Neural cell (in vitro differentiated cells): Measurements from ENCODE around the gene CCDC106. TPM values are rescaled to one million over a fixed set of nuclear protein-coding genes. Genes with fewer than 3 reads are reported as not detected.

Experiments used
- H2AFZ ChIP-seq: fragments of 200-600, 300-800 bp; sonication (generic), shearing (Covaris generic); 2 replicates; pipeline ENCODE4 v1.6.0; 2014; ENCODE audit warnings: low read depth, mild to moderate bottlenecking, antibody characterized with exemption, low read length, moderate library complexity
- H3F3A ChIP-seq: fragments of 200-600 bp; shearing (Covaris generic); 2 replicates; pipeline ENCODE4 v1.6.1; 2016; ENCODE audit warnings: mild to moderate bottlenecking, moderate library complexity, mixed read lengths, antibody characterized with exemption, low read length; ENCODE audit not compliant: insufficient read depth, poor library complexity, severe bottlenecking
- H3K27ac ChIP-seq: fragments of 200-600, 300-800 bp; sonication (generic), shearing (Covaris generic); 2 replicates; pipeline ENCODE4 v1.5.1; 2014; ENCODE audit warnings: mild to moderate bottlenecking, low read length, moderate library complexity
- H3K27me3 ChIP-seq: fragments of 300-800, 200-600 bp; sonication (generic), shearing (Covaris generic); 2 replicates; pipeline ENCODE4 v1.6.0; 2014; ENCODE audit warnings: mild to moderate bottlenecking, low read depth, low read length, moderate library complexity; ENCODE audit not compliant: insufficient read depth
- H3K36me3 ChIP-seq: fragments of 300-800, 200-600 bp; sonication (generic), shearing (Covaris generic); 2 replicates; pipeline ENCODE4 v1.5.1; 2014; ENCODE audit warnings: mild to moderate bottlenecking, antibody characterized with exemption, low read length, moderate library complexity; ENCODE audit not compliant: insufficient read depth
- H3K4me2 ChIP-seq: fragments of 300-800, 200-600 bp; sonication (generic), shearing (Covaris generic); 2 replicates; pipeline ENCODE4 v1.6.0; 2014; ENCODE audit warnings: mild to moderate bottlenecking, low read length
- H3K4me3 ChIP-seq: fragments of 300-800, 200-600 bp; sonication (generic), shearing (Covaris generic); 2 replicates; pipeline ENCODE4 v1.5.1; 2014; ENCODE audit warnings: mild to moderate bottlenecking, low read length, moderate library complexity
- H3K79me2 ChIP-seq: fragments of 200-600 bp; shearing (Covaris generic); replicated peaks from 2 replicates; pipeline ENCODE4 v1.6.0; 2014; ENCODE audit warnings: mild to moderate bottlenecking, low read length, moderate library complexity; ENCODE audit not compliant: insufficient read depth
- H3K9ac ChIP-seq: fragments of 300-800, 200-600 bp; sonication (generic), shearing (Covaris generic); 2 replicates; pipeline ENCODE4 v1.6.1; 2016; ENCODE audit warnings: mild to moderate bottlenecking, low read length, mixed read lengths
- H3K9me2 ChIP-seq: fragments of 200-600 bp; shearing (Covaris generic); 2 replicates; pipeline ENCODE4 v1.6.1; 2016; ENCODE audit warnings: mild to moderate bottlenecking, low read length, mixed read lengths; ENCODE audit not compliant: insufficient read depth
- H3K9me3 ChIP-seq: fragments of 200-600, 300-800 bp; sonication (generic), shearing (Covaris generic); 2 replicates; pipeline ENCODE4 v1.6.1; 2016; ENCODE audit warnings: mild to moderate bottlenecking, mixed run types, low read length, moderate library complexity, mixed read lengths
- H4K20me1 ChIP-seq: fragments of 200-600 bp; shearing (Covaris generic); 2 replicates; pipeline ENCODE4 v1.6.1; 2016; ENCODE audit warnings: mild to moderate bottlenecking, mixed run types; ENCODE audit not compliant: insufficient read depth
- CTCF ChIP-seq: fragments of 450-650 bp; IDR thresholded peaks from 2 replicates; pipeline ENCODE4 v1.5.1; 2014; ENCODE audit warnings: antibody characterized with exemption, mild to moderate bottlenecking, moderate library complexity; ENCODE audit not compliant: poor library complexity, severe bottlenecking
- EP300 ChIP-seq: fragments of 450-650 bp; conservative IDR thresholded peaks from 2 replicates; pipeline ENCODE4 v1.6.1; 2014; ENCODE audit warnings: antibody characterized with exemption, mild to moderate bottlenecking, moderate library complexity; ENCODE audit not compliant: poor library complexity, severe bottlenecking
- EZH2 ChIP-seq: fragments of 200-600, 300-800 bp; shearing (Covaris generic), sonication (generic); IDR thresholded peaks from 2 replicates; pipeline ENCODE4 v1.6.1; 2014; ENCODE audit warnings: antibody characterized with exemption, low read length, borderline replicate concordance, mild to moderate bottlenecking; ENCODE audit not compliant: insufficient read depth, poor library complexity, severe bottlenecking
- MXI1 ChIP-seq: fragments of 450-650 bp; conservative IDR thresholded peaks from 2 replicates; pipeline ENCODE4 v1.6.1; 2014; ENCODE audit warnings: antibody characterized with exemption, mild to moderate bottlenecking; ENCODE audit not compliant: poor library complexity, severe bottlenecking
- POLR2AphosphoS5 ChIP-seq: IDR thresholded peaks from 2 replicates; pipeline ENCODE4 v1.6.1; 2012
- RAD21 ChIP-seq: fragments of 450-650 bp; conservative IDR thresholded peaks from 2 replicates; pipeline ENCODE4 v1.6.1; 2014; ENCODE audit warnings: antibody characterized with exemption, mild to moderate bottlenecking, moderate library complexity
- REST ChIP-seq: IDR thresholded peaks from 2 replicates; pipeline ENCODE4 v1.6.1; 2012; ENCODE audit warnings: borderline replicate concordance
- SMC3 ChIP-seq: fragments of 450-650 bp; conservative IDR thresholded peaks from 2 replicates; pipeline ENCODE4 v1.6.1; 2014; ENCODE audit warnings: antibody characterized with exemption, mild to moderate bottlenecking, moderate library complexity; ENCODE audit not compliant: poor library complexity
- TAF1 ChIP-seq: IDR thresholded peaks from 2 replicates; pipeline ENCODE4 v1.6.1; 2012; ENCODE audit warnings: low read depth
- polyA plus RNA-seq: library from polyadenylated mRNA; depleted of rRNA; stranded (reverse); fragments of >200 nt; gene quantifications from 2 replicates; pipeline ENCODE4 v1.2.3, GENCODE V29; 2014

Gene CCDC106
- polyA plus RNA-seq, 1 donor from 2014 or later: 33.8 TPM

GRCh38 chr19:55677572-55678028 is 29.6 kb downstream of the CCDC106 start:
- no peak overlapping the region for H3K4me2 ChIP-seq
- no peaks in the 10 kb centered on the region for H3F3A ChIP-seq
- no peak for TF ChIP-seq EZH2
- TF ChIP-seq SMC3: no peak
- no peak for TF ChIP-seq MXI1
- H3K27ac ChIP-seq: no peak overlapping the region
- no peaks in the 10 kb centered on the region for H3K9me3 ChIP-seq
- peaks cover 57% of the 10 kb centered on the region for H3K79me2 ChIP-seq
- H3K4me3 ChIP-seq: peak overlapping the region; percentile 92
- H2AFZ ChIP-seq: no peak overlapping the region
- no peak overlapping the region for H3K9ac ChIP-seq
- no peaks in the 10 kb centered on the region for H3K27me3 ChIP-seq
- no peaks in the 10 kb centered on the region for H3K9me2 ChIP-seq
- H4K20me1 ChIP-seq: no peaks in the 10 kb centered on the region
- H3K36me3 ChIP-seq: peaks cover 8% of the 10 kb centered on the region

GRCh38 chr19:55678121-55678671 is 30.2 kb downstream of the CCDC106 start:
- Histone ChIP-seq H3F3A (no peaks in the 10 kb centered on the region), H3K79me2 (peaks cover 53% of the 10 kb centered on the region), H3K36me3 (peaks cover 8% of the 10 kb centered on the region), H3K4me3 (no peak overlapping the region), H3K4me2 (no peak overlapping the region), H3K27me3 (no peaks in the 10 kb centered on the region), H3K9ac (no peak overlapping the region), H3K9me3 (no peaks in the 10 kb centered on the region), H3K27ac (no peak overlapping the region), H3K9me2 (no peaks in the 10 kb centered on the region), H2AFZ (no peak overlapping the region), H4K20me1 (no peaks in the 10 kb centered on the region)
- TF ChIP-seq TAF1 (no peak), POLR2AphosphoS5 (no peak), MXI1 (no peak), SMC3 (no peak), RAD21 (no peak), CTCF (no peak), REST (no peak), EP300 (no peak), EZH2 (no peak)
